Measurements from ENCODE around the gene MRPL49. TPM values are rescaled to one million over a fixed set of nuclear protein-coding genes. Genes with fewer than 3 reads are reported as not detected.
"Not testable (repeated sequence)": the region's sequence is repeated elsewhere in the genome, so short reads cannot be mapped to it uniquely, and the experiment has no call there.

The MRPL49 gene
- total RNA-seq, 2 experiments from 2014 or later = 58.5 to 62.5 TPM

GRCh38 chr11:65118891-65119669, 3.0 kb upstream of the MRPL49 start:
- Mint-ChIP-seq H3K4me3 (peak overlapping the region; percentile 100), H3K4me1 (peaks cover 53% of the 10 kb centered on the region), H3K27ac (peak overlapping the region; percentile 79), H3K36me3 (ENCODE audit: low read depth) (peaks cover 55% of the 10 kb centered on the region)
- DNase-seq; H3K27me3 Mint-ChIP-seq; H3K9me3 Mint-ChIP-seq (ENCODE audit: low read depth); ATAC-seq: not testable (repeated sequence)
- CTCF ChIA-PET = interaction anchor here (0.5 to 2.0 kb wide), 7 partner anchors 10 to 106 kb away, joined by 3 to 17 read pairs (median 3); no protein-coding TSS in a partner anchor
- intact Hi-C loops (cut with DNase I, micrococcal nuclease) = loop anchor here (10.0 kb wide), 3 partner anchors 344 to 874 kb away; partner anchors contain the start of genes CCDC88B (in 1 of the 2), FKBP2 (in 1 of the 2), PPP1R14B (in 1 of the 2) and SF1 (in 1 of the 2)
- POLR2A ChIA-PET = interaction anchor here (1.6 to 2.0 kb wide), 2 partner anchors 16 to 20 kb away, joined by 4 to 9 read pairs; no protein-coding TSS in a partner anchor

- Mint-ChIP-seq H3K4me3 (peak overlapping the region; percentile 100), H3K4me1 (peaks cover 53% of the 10 kb centered on the region), H3K36me3 (ENCODE audit: low read depth) (peaks cover 61% of the 10 kb centered on the region), H3K27ac (peak overlapping the region; percentile 100), H3K27me3 (no peaks in the 10 kb centered on the region), H3K9me3 (ENCODE audit: low read depth) (no peaks in the 10 kb centered on the region)
- ATAC-seq (no peak), DNase-seq (no peak)
- intact Hi-C loops (cut with DNase I, micrococcal nuclease) = loop anchor here (10.0 kb wide), 3 partner anchors 345 to 875 kb away; partner anchors contain the start of genes CCDC88B (in 1 of the 2), FKBP2 (in 1 of the 2), PPP1R14B (in 1 of the 2) and SF1 (in 1 of the 2)
- POLR2A ChIA-PET = no interaction called here
- CTCF ChIA-PET = no interaction called here
These were observed 2.5 kb upstream of the MRPL49 start for GRCh38 chr11:65119670-65119995.

- intact Hi-C loops (cut with DNase I, micrococcal nuclease) = no loop called here
- ChIA-PET POLR2A (interaction anchor here (0.6 kb wide), 1 partner anchor 41 kb away, joined by 12 read pairs; no protein-coding TSS in a partner anchor), CTCF (interaction anchor here (0.7 to 2.6 kb wide), 6 partner anchors 8 to 770 kb away, joined by 3 to 20 read pairs (median 9); partner anchors contain the start of genes CCDC85B, SYVN1 and TM7SF2)
- H3K9me3 Mint-ChIP-seq (ENCODE audit: low read depth) = no peaks in the 10 kb centered on the region
- peak overlapping the region; percentile 100 for H3K27ac Mint-ChIP-seq
- peaks cover 58% of the 10 kb centered on the region for H3K36me3 Mint-ChIP-seq (ENCODE audit: low read depth)
- peak overlapping the region; percentile 100 for H3K4me3 Mint-ChIP-seq
- peaks cover 46% of the 10 kb centered on the region for H3K4me1 Mint-ChIP-seq
- DNase-seq (no peak), ATAC-seq (no peak)
- H3K27me3 Mint-ChIP-seq = no peaks in the 10 kb centered on the region
These were observed 1.3 kb upstream of the MRPL49 start for GRCh38 chr11:65120831-65121230.

GRCh38 chr11:65121447-65121864, 665 bp upstream of the MRPL49 start:
- intact Hi-C loops (cut with DNase I, micrococcal nuclease) = no loop called here
- ChIA-PET POLR2A (interaction anchor here (0.5 to 2.0 kb wide), 9 partner anchors 10 to 377 kb away, joined by 3 to 19 read pairs (median 3); partner anchors contain the start of genes MALAT1 and TM7SF2), CTCF (interaction anchor here (0.7 to 2.6 kb wide), 11 partner anchors 8 to 769 kb away, joined by 3 to 20 read pairs (median 5); partner anchors contain the start of genes CCDC85B, SYVN1 and TM7SF2)
- ATAC-seq = no peak
- Mint-ChIP-seq H3K4me1 (peaks cover 42% of the 10 kb centered on the region), H3K27ac (peak overlapping the region; percentile 100), H3K4me3 (peak overlapping the region; percentile 100), H3K9me3 (ENCODE audit: low read depth) (no peaks in the 10 kb centered on the region), H3K27me3 (no peaks in the 10 kb centered on the region), H3K36me3 (ENCODE audit: low read depth) (peaks cover 60% of the 10 kb centered on the region)
- peak; percentile 59 for DNase-seq

- intact Hi-C loops (cut with DNase I, micrococcal nuclease) = no loop called here
- Mint-ChIP-seq H3K4me1 (peaks cover 27% of the 10 kb centered on the region), H3K9me3 (ENCODE audit: low read depth) (no peaks in the 10 kb centered on the region), H3K36me3 (ENCODE audit: low read depth) (peaks cover 44% of the 10 kb centered on the region), H3K27me3 (no peaks in the 10 kb centered on the region), H3K4me3 (peak overlapping the region; percentile 24), H3K27ac (peak overlapping the region; percentile 21)
- POLR2A ChIA-PET = no interaction called here
- DNase-seq = no peak
- CTCF ChIA-PET = interaction anchor here (0.5 to 1.7 kb wide), 3 partner anchors 10 to 251 kb away, joined by 3 to 4 read pairs (median 3); no protein-coding TSS in a partner anchor
- ATAC-seq = no peak
These were observed 2.5 kb downstream of the MRPL49 start for GRCh38 chr11:65124480-65125196.

- intact Hi-C loops (cut with DNase I, micrococcal nuclease) = no loop called here
- Mint-ChIP-seq H3K9me3 (ENCODE audit: low read depth) (no peaks in the 10 kb centered on the region), H3K27me3 (no peaks in the 10 kb centered on the region), H3K4me3 (no peak overlapping the region), H3K27ac (no peak overlapping the region), H3K36me3 (ENCODE audit: low read depth) (peaks cover 36% of the 10 kb centered on the region), H3K4me1 (peaks cover 20% of the 10 kb centered on the region)
- DNase-seq (no peak), ATAC-seq (no peak)
- ChIA-PET CTCF (interaction anchor here (0.7 kb wide), 1 partner anchor 21 kb away, joined by 3 read pairs; no protein-coding TSS in a partner anchor), POLR2A (no interaction called here)
These were observed 3.3 kb downstream of the MRPL49 start for GRCh38 chr11:65125197-65126056.

GRCh38 chr11:65126624-65127274, 4.6 kb downstream of the MRPL49 start:
- ChIA-PET POLR2A (interaction anchor here (0.6 kb wide), 1 partner anchor 19 kb away, joined by 6 read pairs; no protein-coding TSS in a partner anchor), CTCF (interaction anchor here (1.1 kb wide), 1 partner anchor 15 kb away, joined by 4 read pairs; the partner anchor contains the start of gene TM7SF2)
- Mint-ChIP-seq H3K27ac (no peak overlapping the region), H3K27me3 (no peaks in the 10 kb centered on the region), H3K4me3 (no peak overlapping the region), H3K4me1 (peaks cover 14% of the 10 kb centered on the region), H3K36me3 (ENCODE audit: low read depth) (peaks cover 28% of the 10 kb centered on the region), H3K9me3 (ENCODE audit: low read depth) (no peaks in the 10 kb centered on the region)
- intact Hi-C loops (cut with DNase I, micrococcal nuclease) = no loop called here
- DNase-seq (no peak), ATAC-seq (no peak)

- CTCF ChIA-PET = interaction anchor here (0.7 to 1.1 kb wide), 2 partner anchors 16 to 70 kb away, joined by 3 to 4 read pairs; partner anchors contain the start of gene TM7SF2
- ATAC-seq (no peak), DNase-seq (no peak)
- intact Hi-C loops (cut with DNase I, micrococcal nuclease) = no loop called here
- Mint-ChIP-seq H3K27ac (no peak overlapping the region), H3K4me3 (no peak overlapping the region), H3K27me3 (no peaks in the 10 kb centered on the region), H3K36me3 (ENCODE audit: low read depth) (peaks cover 26% of the 10 kb centered on the region), H3K4me1 (peaks cover 17% of the 10 kb centered on the region), H3K9me3 (ENCODE audit: low read depth) (no peaks in the 10 kb centered on the region)
- POLR2A ChIA-PET = interaction anchor here (0.6 to 1.1 kb wide), 2 partner anchors 206 to 315 kb away, joined by 3 to 4 read pairs; partner anchors contain the start of gene DPF2
These were observed 5.5 kb downstream of the MRPL49 start for GRCh38 chr11:65127473-65128181.

GRCh38 chr11:65128182-65129145, 6.3 kb downstream of the MRPL49 start:
- H3K27ac Mint-ChIP-seq = no peak overlapping the region
- POLR2A ChIA-PET = interaction anchor here (0.6 to 1.1 kb wide), 2 partner anchors 205 to 316 kb away, joined by 3 to 4 read pairs; partner anchors contain the start of gene DPF2

More at GRCh38 chr11:65128182-65129145, 6.3 kb downstream of the MRPL49 start:
- H3K27me3 Mint-ChIP-seq = no peaks in the 10 kb centered on the region
- H3K9me3 Mint-ChIP-seq (ENCODE audit: low read depth) = no peaks in the 10 kb centered on the region
- ATAC-seq (no peak), DNase-seq (no peak)
- intact Hi-C loops (cut with DNase I, micrococcal nuclease) = no loop called here
- no peak overlapping the region for H3K4me3 Mint-ChIP-seq
- CTCF ChIA-PET = interaction anchor here (0.7 to 0.9 kb wide), 2 partner anchors 16 to 260 kb away, joined by 3 read pairs; no protein-coding TSS in a partner anchor
- peaks cover 30% of the 10 kb centered on the region for H3K36me3 Mint-ChIP-seq (ENCODE audit: low read depth)
- H3K4me1 Mint-ChIP-seq = peaks cover 20% of the 10 kb centered on the region

All from activated CD4-positive, alpha-beta T cell treated with anti-CD3 and anti-CD28 coated beads for 36 hours (primary cell).